Thyroid gland (tissue), 4 donors: Measurements from ENCODE around the gene ST7L.

Experiments used
- CTCF ChIP-seq, 6 experiments: fragments of 200-600 bp in 3 of 6; fragments of 450-650 bp in 3 of 6; sonication (generic) in 3 of 6; IDR thresholded peaks; one replicate each; pipeline ENCODE4 v1.5.1; 2016 to 2019; ENCODE audit warnings: antibody characterized with exemption in 6 of 6, mild to moderate bottlenecking in 2 of 6, inconsistent platforms in 1 of 6, moderate library complexity in 1 of 6
- POLR2A ChIP-seq, 2 donors: fragments of 450-650 bp; IDR thresholded peaks; one replicate each; pipeline ENCODE4 v1.6.1; 2017; ENCODE audit warnings: antibody characterized with exemption in 2 of 2, mild to moderate bottlenecking in 2 of 2, moderate library complexity in 1 of 2

- TF ChIP-seq CTCF (IDR thresholded peaks at IDR 0.05), result no peak
- TF ChIP-seq POLR2A (IDR thresholded peaks at IDR 0.05), result no peak
Observed at GRCh38 chr1:112477550-112477949, 141.4 kb downstream of the ST7L start.
